ENCODE data around the gene LY6G6F. TPM values are rescaled to one million over a fixed set of nuclear protein-coding genes. Genes with fewer than 3 reads are reported as not detected.

The LY6G6F gene
- total and polyA plus RNA-seq, 2 of the 13 experiments (the other 11 are each of a cell fraction or from before 2014, with no cell fraction given), result not detected

GRCh38 chr6:31736768-31737314 lies 30.2 kb downstream of the LY6G6F start (continued):
- TF ChIP-seq MLXIP (CRISPR knock-in tag; IDR thresholded peaks at IDR 0.05; ENCODE audit: borderline replicate concordance) (0 out of 2 replicates have a peak, but pooled peaks have one; percentile 21), HOMEZ (CRISPR knock-in tag; IDR thresholded peaks at IDR 0.05; ENCODE audit: low read depth) (no peak), ZNF790 (CRISPR knock-in tag; IDR thresholded peaks at IDR 0.05; ENCODE audit: borderline replicate concordance) (0 out of 2 replicates have a peak, but pooled peaks have one; percentile 25), KMT2B (CRISPR knock-in tag; IDR thresholded peaks at IDR 0.05) (0 out of 2 replicates have a peak, but pooled peaks have one; percentile 5), ZC3H4 (CRISPR knock-in tag; IDR thresholded peaks at IDR 0.05; ENCODE audit: borderline replicate concordance) (peak; percentile 99), ZHX1 (CRISPR knock-in tag; IDR thresholded peaks at IDR 0.05; ENCODE audit: low read depth) (no peak), GRHL1 (CRISPR knock-in tag; conservative IDR thresholded peaks at IDR 0.05) (no peak), ZFP62 (CRISPR knock-in tag; IDR thresholded peaks at IDR 0.05) (no peak), TRAFD1 (CRISPR knock-in tag; IDR thresholded peaks at IDR 0.05; ENCODE audit: borderline replicate concordance) (no peak), KLF15 (CRISPR knock-in tag; IDR thresholded peaks at IDR 0.05; ENCODE audit: borderline replicate concordance) (no peak), RFXANK (CRISPR knock-in tag; IDR thresholded peaks at IDR 0.05) (peak; percentile 25; the same call in 1 of the 2 replicates), ZNF724P (CRISPR knock-in tag; IDR thresholded peaks at IDR 0.05; ENCODE audit: borderline replicate concordance) (no peak), FOXO4 (CRISPR knock-in tag; conservative IDR thresholded peaks at IDR 0.05) (no peak), ZFP36L2 (CRISPR knock-in tag; IDR thresholded peaks at IDR 0.05) (no peak), SMAD3 (CRISPR knock-in tag; IDR thresholded peaks at IDR 0.05) (no peak), ZNF644 (CRISPR knock-in tag; IDR thresholded peaks at IDR 0.05; ENCODE audit: low read depth) (no peak), ZNF652 (CRISPR knock-in tag; IDR thresholded peaks at IDR 0.05; ENCODE audit: borderline replicate concordance, low read depth) (no peak)
